ENCODE results near the gene SHH.

SHH gene

DNA sequence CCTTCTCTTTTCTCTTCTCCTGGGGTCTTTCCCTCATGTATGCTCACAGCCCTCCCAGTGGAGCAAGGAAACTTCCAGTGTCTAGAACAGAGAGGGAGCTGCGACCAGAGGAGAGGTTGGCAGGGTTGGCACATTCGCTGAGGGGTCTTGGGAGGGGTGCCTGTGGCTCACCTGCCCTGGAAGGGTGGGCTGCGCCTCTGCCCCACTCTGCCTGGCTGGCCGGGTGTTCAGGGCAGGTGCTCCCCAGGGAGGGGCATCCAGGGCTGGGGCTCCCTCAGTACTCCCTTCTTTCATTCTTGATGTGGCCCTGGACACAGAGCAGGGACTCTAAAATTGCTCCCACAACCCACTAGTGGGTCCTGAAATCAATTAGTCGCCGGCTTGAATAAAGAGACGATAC lies 16.9 kb downstream of the SHH start:
- no peaks in the 10 kb centered on the region for H3K27me3 ChIP-seq (ENCODE audit: insufficient read depth, low read length, poor library complexity, severe bottlenecking)
- H3K9me2 ChIP-seq (replicated peaks; ENCODE audit: low read depth, low read length) = no peaks in the 10 kb centered on the region
- no peak overlapping the region for H3K9ac ChIP-seq (ENCODE audit: low read depth, low read length, poor library complexity, severe bottlenecking)
- H3K4me3 ChIP-seq (ENCODE audit: low read length, poor library complexity, severe bottlenecking) = no peak overlapping the region
- no peak overlapping the region for H3K4me2 ChIP-seq (ENCODE audit: low read depth, low read length, poor library complexity, severe bottlenecking)
- H3K79me2 ChIP-seq (ENCODE audit: insufficient read depth, low read length) = no peaks in the 10 kb centered on the region
- H3F3A ChIP-seq (ENCODE audit: low read depth) = no peaks in the 10 kb centered on the region
- H3K36me3 ChIP-seq (ENCODE audit: insufficient read depth, low read length) = no peaks in the 10 kb centered on the region
- no peak overlapping the region for H2AFZ ChIP-seq (ENCODE audit: low read length)
- H3K9me3 ChIP-seq (ENCODE audit: insufficient read depth, low read depth, low read length) = no peaks in the 10 kb centered on the region
- TF ChIP-seq EZH2phosphoT487 (IDR thresholded peaks at IDR 0.05; ENCODE audit: borderline replicate concordance) = no peak
- TF ChIP-seq, protein P1, sequence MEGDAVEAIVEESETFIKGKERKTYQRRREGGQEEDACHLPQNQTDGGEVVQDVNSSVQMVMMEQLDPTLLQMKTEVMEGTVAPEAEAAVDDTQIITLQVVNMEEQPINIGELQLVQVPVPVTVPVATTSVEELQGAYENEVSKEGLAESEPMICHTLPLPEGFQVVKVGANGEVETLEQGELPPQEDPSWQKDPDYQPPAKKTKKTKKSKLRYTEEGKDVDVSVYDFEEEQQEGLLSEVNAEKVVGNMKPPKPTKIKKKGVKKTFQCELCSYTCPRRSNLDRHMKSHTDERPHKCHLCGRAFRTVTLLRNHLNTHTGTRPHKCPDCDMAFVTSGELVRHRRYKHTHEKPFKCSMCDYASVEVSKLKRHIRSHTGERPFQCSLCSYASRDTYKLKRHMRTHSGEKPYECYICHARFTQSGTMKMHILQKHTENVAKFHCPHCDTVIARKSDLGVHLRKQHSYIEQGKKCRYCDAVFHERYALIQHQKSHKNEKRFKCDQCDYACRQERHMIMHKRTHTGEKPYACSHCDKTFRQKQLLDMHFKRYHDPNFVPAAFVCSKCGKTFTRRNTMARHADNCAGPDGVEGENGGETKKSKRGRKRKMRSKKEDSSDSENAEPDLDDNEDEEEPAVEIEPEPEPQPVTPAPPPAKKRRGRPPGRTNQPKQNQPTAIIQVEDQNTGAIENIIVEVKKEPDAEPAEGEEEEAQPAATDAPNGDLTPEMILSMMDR (conservative IDR thresholded peaks at IDR 0.05; ENCODE audit: low read length) = no peak
- no peaks in the 10 kb centered on the region for H4K20me1 ChIP-seq (ENCODE audit: insufficient read depth, low read length, poor library complexity, severe bottlenecking)
- no peaks in the 10 kb centered on the region for H3K4me1 ChIP-seq (ENCODE audit: insufficient read depth, low read length, poor library complexity, severe bottlenecking)

DNA sequence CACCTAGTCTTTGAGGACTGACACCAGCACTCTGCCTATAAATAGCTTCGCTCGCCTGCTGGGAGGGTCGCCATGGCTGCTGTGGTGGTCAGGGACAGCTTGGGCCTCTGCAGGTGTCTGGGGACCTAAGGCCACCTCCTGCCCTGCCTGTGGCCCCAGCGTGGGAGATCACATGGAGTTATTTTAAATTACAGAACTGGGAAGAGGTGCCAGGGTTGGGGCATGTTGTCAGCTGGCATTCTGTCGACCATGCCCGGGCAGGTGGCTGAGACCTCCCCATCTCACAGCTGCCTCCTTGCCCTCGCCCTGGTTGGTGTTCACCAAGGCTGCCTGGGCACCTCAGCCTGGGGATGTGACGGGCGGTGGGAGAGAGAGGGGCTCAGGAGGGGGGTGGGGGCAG lies 18.1 kb downstream of the SHH start:
- no peak for TF ChIP-seq EZH2phosphoT487 (IDR thresholded peaks at IDR 0.05; ENCODE audit: borderline replicate concordance)
- TF ChIP-seq, protein P1 (conservative IDR thresholded peaks at IDR 0.05; ENCODE audit: low read length) = no peak
- no peaks in the 10 kb centered on the region for H3K9me2 ChIP-seq (replicated peaks; ENCODE audit: low read depth, low read length)
- no peaks in the 10 kb centered on the region for H3K36me3 ChIP-seq (ENCODE audit: insufficient read depth, low read length)

DNA sequence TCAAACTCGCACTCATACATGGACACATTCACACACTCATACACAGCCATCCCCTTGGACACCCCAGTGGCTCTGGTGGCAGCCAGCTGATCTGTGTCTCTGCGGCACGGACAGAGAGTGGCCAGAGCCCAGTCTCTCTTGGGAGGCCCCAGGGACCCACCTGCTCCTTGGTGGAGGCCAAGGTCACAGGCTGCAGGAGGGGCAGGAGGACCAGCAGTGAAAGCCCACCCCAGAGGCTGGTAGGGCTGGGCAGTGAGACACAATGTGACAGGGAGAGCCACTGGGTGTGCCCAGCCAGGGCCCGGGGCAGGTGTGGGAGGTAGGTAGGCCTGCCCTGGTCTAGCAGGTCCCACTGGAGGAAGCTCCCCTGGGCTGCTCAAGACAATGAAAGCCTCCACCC lies 18.5 kb downstream of the SHH start:
- Histone ChIP-seq H3K36me3 (ENCODE audit: insufficient read depth, low read length) (no peaks in the 10 kb centered on the region), H3K9ac (ENCODE audit: low read depth, low read length, poor library complexity, severe bottlenecking) (no peak overlapping the region), H3K79me2 (ENCODE audit: insufficient read depth, low read length) (no peaks in the 10 kb centered on the region), H3K4me1 (ENCODE audit: insufficient read depth, low read length, poor library complexity, severe bottlenecking) (no peaks in the 10 kb centered on the region), H3K4me3 (ENCODE audit: low read length, poor library complexity, severe bottlenecking) (no peak overlapping the region), H3K9me3 (ENCODE audit: insufficient read depth, low read depth, low read length) (no peaks in the 10 kb centered on the region), H3K27me3 (ENCODE audit: insufficient read depth, low read length, poor library complexity, severe bottlenecking) (no peaks in the 10 kb centered on the region), H4K20me1 (ENCODE audit: insufficient read depth, low read length, poor library complexity, severe bottlenecking) (no peaks in the 10 kb centered on the region), H3F3A (ENCODE audit: low read depth) (no peaks in the 10 kb centered on the region), H2AFZ (ENCODE audit: low read length) (no peak overlapping the region), H3K4me2 (ENCODE audit: low read depth, low read length, poor library complexity, severe bottlenecking) (no peak overlapping the region), H3K9me2 (replicated peaks; ENCODE audit: low read depth, low read length) (no peaks in the 10 kb centered on the region)
- TF ChIP-seq, protein P1 (conservative IDR thresholded peaks at IDR 0.05; ENCODE audit: low read length) = no peak
- TF ChIP-seq EZH2phosphoT487 (IDR thresholded peaks at IDR 0.05; ENCODE audit: borderline replicate concordance) = no peak

More for the DNA sequence above, 18.1 kb downstream of the SHH start:
- Histone ChIP-seq H3K79me2 (ENCODE audit: insufficient read depth, low read length) (no peaks in the 10 kb centered on the region), H3K4me1 (ENCODE audit: insufficient read depth, low read length, poor library complexity, severe bottlenecking) (no peaks in the 10 kb centered on the region), H2AFZ (ENCODE audit: low read length) (no peak overlapping the region), H3K27me3 (ENCODE audit: insufficient read depth, low read length, poor library complexity, severe bottlenecking) (no peaks in the 10 kb centered on the region), H4K20me1 (ENCODE audit: insufficient read depth, low read length, poor library complexity, severe bottlenecking) (no peaks in the 10 kb centered on the region), H3K4me3 (ENCODE audit: low read length, poor library complexity, severe bottlenecking) (no peak overlapping the region), H3K9me3 (ENCODE audit: insufficient read depth, low read depth, low read length) (no peaks in the 10 kb centered on the region), H3F3A (ENCODE audit: low read depth) (no peaks in the 10 kb centered on the region), H3K9ac (ENCODE audit: low read depth, low read length, poor library complexity, severe bottlenecking) (no peak overlapping the region), H3K4me2 (ENCODE audit: low read depth, low read length, poor library complexity, severe bottlenecking) (no peak overlapping the region)

All from Loucy (cell line).